Panc1 (cell line): ENCODE results near the gene RTN4IP1. TPM values are rescaled to one million over a fixed set of nuclear protein-coding genes. Genes with fewer than 3 reads are reported as not detected.

Experiments used
- ATAC-seq: fragments of 200-7000 bp; cut with Tn5 transposase; 2 replicates; pipeline ENCODE4 v1.9.1; 2020; ENCODE audit warnings: mild to moderate bottlenecking, moderate library complexity
- BruUV-seq: library from RNA; stranded (reverse); fragments of 400-500 nt; replicated peaks from 2 replicates; lab custom pipeline; 2021; lab: Mats Ljungman, UMichigan
- CTCF ChIA-PET: fragments of 300-600 bp; sonication (Branson Sonifier 250); formaldehyde crosslinking; loops from one replicate; lab custom pipeline; 2022; ENCODE audit warnings: antibody characterized with exemption; lab: Charles Lee
- POLR2A ChIA-PET: fragments of 300-600 bp; sonication (Branson Sonifier 250); formaldehyde crosslinking; loops from one replicate; lab custom pipeline; 2022; ENCODE audit warnings: antibody characterized with exemption; lab: Charles Lee
- DNase-seq: peaks from one replicate; pipeline ENCODE4 v3.0.0-alpha.2; 2010; ENCODE audit warnings: low read depth, low spot score
- H3K27ac ChIP-seq: 2 replicates; pipeline ENCODE4 v1.5.1; 2011; ENCODE audit warnings: mild to moderate bottlenecking, low read length, inconsistent platforms
- H3K27me3 ChIP-seq: fragments of 200-500 bp; sonication (Bioruptor generic); 2 replicates; pipeline ENCODE4 v1.6.0; 2014; ENCODE audit warnings: low read length, inconsistent platforms; ENCODE audit not compliant: control insufficient read depth, insufficient read depth
- H3K36me3 ChIP-seq: fragments of 200-500 bp; sonication (Bioruptor generic); 2 replicates; pipeline ENCODE4 v1.5.1; 2014; ENCODE audit warnings: inconsistent platforms, mild to moderate bottlenecking, low read length, moderate library complexity; ENCODE audit not compliant: control insufficient read depth, insufficient read depth
- H3K4me1 ChIP-seq: 2 replicates; pipeline ENCODE4 v1.5.1; 2011; ENCODE audit warnings: inconsistent platforms, mild to moderate bottlenecking, low read length, moderate library complexity; ENCODE audit not compliant: control insufficient read depth, insufficient read depth
- H3K4me3 ChIP-seq, 2 experiments: 2 replicates each; pipeline ENCODE4 v1.5.1; 2011 to 2012; ENCODE audit warnings: low read depth in 2 of 2, low read length in 2 of 2, mild to moderate bottlenecking in 2 of 2, inconsistent platforms in 1 of 2, moderate library complexity in 1 of 2
- H3K9me3 ChIP-seq: fragments of 200-500 bp; sonication (Bioruptor generic); 2 replicates; pipeline ENCODE4 v1.5.1; 2014; ENCODE audit warnings: low read depth, mild to moderate bottlenecking, inconsistent platforms, low read length, moderate library complexity; ENCODE audit not compliant: control insufficient read depth, insufficient read depth
- CTCF ChIP-seq: fragments of 450-650 bp; IDR thresholded peaks from 2 replicates; pipeline ENCODE4 v1.5.1; 2017; ENCODE audit warnings: mild to moderate bottlenecking
- POLR2AphosphoS5 ChIP-seq: IDR thresholded peaks from 2 replicates; pipeline ENCODE4 v1.6.1; 2012; ENCODE audit warnings: mild to moderate bottlenecking, low read depth, low read length, moderate library complexity
- REST ChIP-seq, 2 experiments: IDR thresholded peaks; 2 replicates each; pipeline ENCODE4 v1.6.1; 2011 to 2012; ENCODE audit warnings: low read depth in 2 of 2, control low read depth in 1 of 2, low read length in 1 of 2, mild to moderate bottlenecking in 1 of 2, moderate library complexity in 1 of 2; ENCODE audit not compliant: insufficient read depth in 1 of 2
- SIN3A ChIP-seq: IDR thresholded peaks from 2 replicates; pipeline ENCODE4 v1.6.1; 2012; ENCODE audit warnings: low read depth, mild to moderate bottlenecking, low read length, moderate library complexity, borderline replicate concordance; ENCODE audit not compliant: insufficient read depth
- TCF7L2 ChIP-seq: IDR thresholded peaks from 2 replicates; pipeline ENCODE4 v1.6.1; 2011; ENCODE audit warnings: mild to moderate bottlenecking, low read depth, low read length, inconsistent platforms
- in situ Hi-C: cut with HindIII; loops from 2 replicates; pipeline ENCODE4 v1.10.0; 2016; ENCODE audit warnings: low sequenced_read_pairs, low pct_unique_long_range_greater_than_20kb
- intact Hi-C: fragments of 100-400 bp; cut with micrococcal nuclease; formaldehyde crosslinking; loops from one replicate; pipeline ENCODE4 v1.10.0; 2022; ENCODE audit not compliant: unreplicated experiment
- total RNA-seq: library from RNA; stranded (reverse); gene quantifications from one replicate; pipeline ENCODE4 v1.2.1, GENCODE V29; 2021; ENCODE audit not compliant: unreplicated experiment

RTN4IP1 gene
- total RNA-seq, 1 experiment from 2014 or later, result 9.4 TPM

- DNase-seq (no peak), ATAC-seq (no peak)
- BruUV-seq, result no TSS peak
- intact Hi-C loops, result no loop called here
- Histone ChIP-seq H3K27ac (no peak overlapping the region), H3K27me3 (no peaks in the 10 kb centered on the region), H3K4me3 (no peak overlapping the region), H3K9me3 (no peaks in the 10 kb centered on the region), H3K36me3 (peaks cover 12% of the 10 kb centered on the region; the same call in 1 of the 2 replicates), H3K4me1 (peaks cover 7% of the 10 kb centered on the region)
- CTCF ChIA-PET, result no interaction called here
- TF ChIP-seq POLR2AphosphoS5, result no peak
- no peak for TF ChIP-seq CTCF
- no peak for TF ChIP-seq SIN3A
- TF ChIP-seq TCF7L2, result no peak
- no peak for TF ChIP-seq REST (IDR thresholded peaks at IDR 0.05; ENCODE audit: insufficient read depth in 1 of 2, low read depth in 2 of 2, low read length in 1 of 2)
- POLR2A ChIA-PET, result no interaction called here
- in situ Hi-C loops, result no loop called here
These were observed 81.5 kb downstream of the RTN4IP1 start for GRCh38 chr6:106547601-106548453.

DNA sequence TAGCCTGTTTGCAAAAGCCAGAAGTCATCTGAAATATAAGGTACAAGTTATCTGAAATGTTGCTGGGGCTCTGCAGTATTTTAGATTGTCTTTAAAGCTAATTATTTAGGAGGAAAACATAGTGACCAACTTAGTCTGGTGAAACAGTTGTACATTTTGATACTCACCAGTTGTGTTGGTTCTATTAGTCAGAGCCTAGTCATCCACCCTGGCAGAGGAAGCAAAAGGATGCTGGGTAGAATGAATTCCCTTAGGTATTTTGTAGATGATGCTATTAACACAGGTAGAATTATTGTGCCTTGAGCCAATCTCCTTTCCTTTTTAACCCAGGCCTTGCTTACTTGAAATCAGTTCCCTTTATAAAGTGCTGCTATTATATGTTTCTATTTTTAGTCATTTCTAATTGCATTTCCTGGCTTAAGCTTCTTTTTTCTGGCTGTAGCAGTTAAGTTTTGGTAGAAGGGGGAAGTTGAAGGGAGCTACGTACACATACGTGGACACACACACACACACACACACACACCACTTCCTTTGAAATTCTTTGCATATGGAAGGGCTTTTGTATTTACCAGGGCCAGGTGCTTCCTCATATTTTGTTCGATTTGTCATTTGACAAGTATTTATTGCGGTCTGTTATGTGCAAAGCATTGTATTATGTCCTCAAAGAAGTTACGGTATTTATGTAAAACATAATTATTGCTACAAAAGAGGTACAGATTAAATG is 82.4 kb downstream of the RTN4IP1 start:
- Histone ChIP-seq H3K27me3 (no peaks in the 10 kb centered on the region), H3K36me3 (peaks cover 12% of the 10 kb centered on the region; the same call in 1 of the 2 replicates), H3K4me3 (no peak overlapping the region), H3K4me1 (peaks cover 7% of the 10 kb centered on the region), H3K9me3 (no peaks in the 10 kb centered on the region), H3K27ac (peak overlapping the region; percentile 18)
- peak; percentile 90 for DNase-seq
- peak; percentile 93 for ATAC-seq
- ChIA-PET POLR2A (no interaction called here), CTCF (interaction anchor here (0.6 kb wide), 1 partner anchor 259 kb away, joined by 3 read pairs; no protein-coding TSS in a partner anchor)
- intact Hi-C loops, result no loop called here
- no peak for TF ChIP-seq TCF7L2
- TF ChIP-seq REST (IDR thresholded peaks at IDR 0.05; ENCODE audit: insufficient read depth in 1 of 2, low read depth in 2 of 2, low read length in 1 of 2), result no peak
- no peak for TF ChIP-seq CTCF
- TF ChIP-seq SIN3A, result no peak
- no peak for TF ChIP-seq POLR2AphosphoS5
- TSS peak; percentile 44 for BruUV-seq
- in situ Hi-C loops, result no loop called here
